GM12874 (cell line): ENCODE data around the gene PTPRJ.

Experiments used
- TF ChIP-seq, protein P1 (sequence below): IDR thresholded peaks from 2 replicates; pipeline ENCODE4 v1.5.1; 2011; ENCODE audit warnings: low read depth, mild to moderate bottlenecking, control low read depth, low read length, moderate library complexity; ENCODE audit not compliant: insufficient read depth

PTPRJ gene

DNA sequence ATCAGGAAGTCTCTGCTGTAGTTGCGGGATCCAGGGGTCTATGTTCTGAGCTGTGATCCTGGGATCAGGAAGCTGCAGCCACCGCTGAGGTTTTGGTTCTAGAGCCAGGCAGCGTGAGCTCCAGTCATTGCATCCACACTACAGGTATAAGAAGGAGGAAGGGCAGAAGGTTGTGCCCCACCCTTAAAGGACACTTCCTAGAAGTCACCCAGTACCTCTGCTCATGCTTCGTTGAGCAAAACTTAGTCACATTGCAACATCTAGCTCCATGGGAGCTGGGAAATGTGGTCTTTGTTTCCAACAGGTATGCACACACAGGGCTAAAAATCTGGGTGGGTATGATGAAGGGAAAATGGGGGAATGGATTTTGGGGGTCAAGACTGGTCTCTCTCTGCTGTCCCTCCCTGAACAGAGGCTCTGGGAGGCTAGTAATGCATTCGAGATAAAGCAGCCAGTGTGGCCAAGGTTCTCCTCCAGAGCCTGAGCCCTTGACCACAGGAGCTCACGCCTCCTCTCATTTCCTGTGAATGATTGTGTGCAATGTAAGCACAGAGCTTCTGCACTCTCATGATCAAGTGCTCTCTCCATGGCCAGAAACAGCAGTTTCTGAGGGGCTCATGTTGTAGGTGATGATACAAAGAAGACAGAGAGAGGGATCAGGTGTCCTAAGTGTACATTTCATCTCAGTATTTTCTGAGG is 149.5 kb downstream of the PTPRJ start:
- TF ChIP-seq, protein P1, sequence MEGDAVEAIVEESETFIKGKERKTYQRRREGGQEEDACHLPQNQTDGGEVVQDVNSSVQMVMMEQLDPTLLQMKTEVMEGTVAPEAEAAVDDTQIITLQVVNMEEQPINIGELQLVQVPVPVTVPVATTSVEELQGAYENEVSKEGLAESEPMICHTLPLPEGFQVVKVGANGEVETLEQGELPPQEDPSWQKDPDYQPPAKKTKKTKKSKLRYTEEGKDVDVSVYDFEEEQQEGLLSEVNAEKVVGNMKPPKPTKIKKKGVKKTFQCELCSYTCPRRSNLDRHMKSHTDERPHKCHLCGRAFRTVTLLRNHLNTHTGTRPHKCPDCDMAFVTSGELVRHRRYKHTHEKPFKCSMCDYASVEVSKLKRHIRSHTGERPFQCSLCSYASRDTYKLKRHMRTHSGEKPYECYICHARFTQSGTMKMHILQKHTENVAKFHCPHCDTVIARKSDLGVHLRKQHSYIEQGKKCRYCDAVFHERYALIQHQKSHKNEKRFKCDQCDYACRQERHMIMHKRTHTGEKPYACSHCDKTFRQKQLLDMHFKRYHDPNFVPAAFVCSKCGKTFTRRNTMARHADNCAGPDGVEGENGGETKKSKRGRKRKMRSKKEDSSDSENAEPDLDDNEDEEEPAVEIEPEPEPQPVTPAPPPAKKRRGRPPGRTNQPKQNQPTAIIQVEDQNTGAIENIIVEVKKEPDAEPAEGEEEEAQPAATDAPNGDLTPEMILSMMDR, result no peak

DNA sequence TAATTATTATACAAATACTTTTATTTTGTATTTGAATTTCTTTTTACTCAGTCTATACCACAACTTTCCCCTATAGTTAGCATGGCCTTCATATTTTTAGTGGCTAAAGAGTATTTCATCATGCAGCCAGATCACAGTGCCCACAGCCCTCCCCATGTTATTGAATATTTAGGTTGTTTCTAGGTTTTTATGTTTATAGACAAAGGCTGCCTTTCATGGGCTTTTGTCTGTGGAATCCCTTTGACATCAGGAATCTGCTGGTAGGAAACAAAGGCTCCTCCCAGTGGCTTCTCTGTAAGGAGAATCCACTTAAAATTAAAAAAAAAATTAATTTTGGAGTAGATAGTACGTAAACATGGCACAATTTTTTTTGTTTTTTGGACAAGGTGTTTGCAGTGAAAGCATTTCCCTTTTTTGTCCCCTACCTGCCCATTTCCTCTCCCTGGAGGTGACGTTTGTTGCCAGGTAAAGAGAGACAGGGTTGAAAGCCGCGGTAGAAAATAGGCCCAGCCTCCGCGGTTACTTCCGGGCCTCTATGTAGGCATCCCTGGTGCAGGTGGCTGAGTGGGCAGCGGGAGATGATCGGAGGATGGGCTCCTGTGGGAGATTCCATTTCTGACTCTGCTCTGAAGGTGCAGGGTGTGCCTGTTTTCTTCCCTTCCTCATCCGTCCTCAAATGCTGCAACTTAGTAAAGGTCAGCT is 154.0 kb downstream of the PTPRJ start:
- TF ChIP-seq, protein P1, result no peak

DNA sequence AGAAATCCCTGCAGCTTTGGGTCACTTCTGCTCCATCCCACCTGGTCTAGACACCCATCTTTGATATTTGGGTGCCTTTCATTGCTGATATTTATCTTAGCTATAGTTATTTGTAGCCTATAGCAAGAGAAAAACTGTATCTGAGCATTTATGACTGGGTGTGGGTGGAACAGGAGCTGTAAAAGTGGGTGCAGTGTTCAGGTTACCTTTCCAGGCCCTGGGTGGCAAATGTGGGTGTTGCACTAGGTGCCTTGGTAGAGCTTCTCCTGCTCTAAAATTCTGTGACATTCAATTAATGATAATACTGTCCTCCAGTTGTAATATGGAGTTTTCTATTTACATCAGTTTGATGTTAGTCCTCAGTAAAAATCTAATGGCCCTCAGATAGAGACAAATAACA is 157.9 kb downstream of the PTPRJ start:
- TF ChIP-seq, protein P1, result no peak

DNA sequence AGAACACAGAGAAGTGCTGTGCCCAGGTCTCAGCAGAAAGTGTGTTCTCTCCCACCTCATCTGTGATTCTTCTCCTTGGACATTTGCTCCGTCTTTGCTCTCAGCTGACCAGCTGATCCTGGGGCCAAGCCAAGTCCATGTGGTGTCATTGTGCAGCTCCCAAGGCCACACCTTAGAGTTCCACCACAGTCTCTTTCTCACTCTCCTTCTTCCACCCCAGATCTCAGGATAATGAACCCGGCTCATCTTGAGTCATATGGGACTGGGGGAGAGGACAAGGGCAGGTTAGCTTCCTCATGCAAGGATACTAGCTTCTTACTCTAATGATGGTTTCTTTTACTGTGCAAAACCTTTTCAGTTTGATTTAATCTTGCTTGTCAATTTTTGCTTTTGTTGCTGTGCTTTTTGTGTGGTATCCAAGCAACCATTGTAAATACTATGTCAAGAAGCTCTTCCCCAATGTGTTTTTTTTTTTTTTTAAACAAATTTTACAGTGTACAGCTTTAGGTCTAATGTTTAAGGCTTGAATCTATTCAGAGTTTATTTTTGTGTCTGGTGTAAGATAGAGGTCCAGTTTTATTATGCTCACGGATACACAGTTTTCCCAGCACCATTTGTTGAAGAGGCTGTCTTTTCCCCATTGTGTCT is 161.2 kb downstream of the PTPRJ start:
- TF ChIP-seq, protein P1, result no peak

DNA sequence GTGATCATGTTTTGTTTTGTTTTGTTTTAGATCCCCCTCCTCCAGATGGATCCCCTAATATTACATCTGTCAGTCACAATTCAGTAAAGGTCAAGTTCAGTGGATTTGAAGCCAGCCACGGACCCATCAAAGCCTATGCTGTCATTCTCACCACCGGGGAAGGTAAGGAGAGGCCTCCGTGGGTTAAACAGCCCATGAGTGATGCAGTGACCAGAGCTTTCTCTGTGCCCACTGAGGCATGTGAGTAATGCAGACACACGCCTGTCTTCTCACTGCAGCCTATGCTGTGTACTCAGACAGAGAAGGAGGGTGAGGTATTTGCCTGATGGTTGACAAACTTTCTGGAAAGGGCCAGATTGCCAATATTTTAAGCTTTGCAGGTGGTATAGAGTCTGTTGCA is 162.5 kb downstream of the PTPRJ start:
- TF ChIP-seq, protein P1, result no peak

DNA sequence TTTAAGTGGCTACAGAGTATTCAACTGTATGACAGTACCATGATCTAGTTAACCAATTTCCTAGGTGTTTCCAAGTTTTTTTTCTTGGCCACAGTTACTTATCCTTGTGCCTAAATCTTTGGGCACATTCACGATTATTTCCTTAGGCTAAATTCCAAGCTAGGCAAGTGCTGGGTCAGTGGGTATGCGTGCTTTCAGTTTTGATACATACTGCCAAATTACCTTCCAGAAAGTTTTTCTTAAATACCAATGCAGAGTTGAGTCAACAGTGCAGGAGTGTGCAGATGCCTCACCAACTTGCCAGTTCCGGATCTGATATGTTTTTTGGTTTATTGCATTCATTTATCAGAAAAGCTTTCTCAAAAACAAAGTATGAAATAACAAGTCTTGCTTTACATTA is 168.4 kb downstream of the PTPRJ start:
- TF ChIP-seq, protein P1, result no peak

DNA sequence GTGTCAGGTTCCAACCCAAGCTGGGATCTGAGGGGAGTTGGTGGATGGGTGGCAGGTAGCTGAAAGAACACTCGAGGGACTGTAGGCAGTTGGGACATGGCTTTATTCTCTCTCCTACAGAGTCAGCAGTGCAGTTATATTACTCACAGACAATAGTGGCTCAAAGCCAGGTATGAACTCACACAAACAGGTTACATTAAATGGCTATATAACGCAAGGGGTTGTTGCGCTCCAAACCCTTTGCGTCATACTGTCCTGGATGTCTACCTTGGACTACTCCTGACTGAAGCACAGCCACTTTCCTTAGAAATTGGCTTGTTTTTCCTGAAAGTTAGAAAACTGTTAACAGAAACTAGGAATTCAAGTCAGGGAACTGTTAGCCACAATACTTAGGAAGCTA is 169.9 kb downstream of the PTPRJ start:
- TF ChIP-seq, protein P1, result no peak
